Activated CD8-positive, alpha-beta T cell treated with anti-CD3 and anti-CD28 coated beads for 36 hours (primary cell): ENCODE results near the gene MICAL2. TPM values are rescaled to one million over a fixed set of nuclear protein-coding genes. Genes with fewer than 3 reads are reported as not detected.
A peak's percentile ranks its signal among the peaks of the same experiment; 100 is the strongest.

Experiments used
- ATAC-seq: fragments of 200-7000 bp; cut with Tn5 transposase; one replicate; pipeline ENCODE4 v1.10.0; 2021; ENCODE audit warnings: mild to moderate bottlenecking, moderate library complexity
- CTCF ChIA-PET: fragments of 350-600 bp; sonication (Branson Sonifier 250); formaldehyde crosslinking; loops from one replicate; lab custom pipeline; 2021; ENCODE audit warnings: antibody characterized with exemption; lab: Charles Lee
- POLR2A ChIA-PET: fragments of 350-600 bp; sonication (Branson Sonifier 250); formaldehyde crosslinking; loops from one replicate; lab custom pipeline; 2021; ENCODE audit warnings: antibody characterized with exemption; lab: Charles Lee
- DNase-seq: peaks from one replicate; pipeline ENCODE4 v3.0.0-alpha.2; 2020
- H3K27ac Mint-ChIP-seq: one replicate; pipeline ENCODE4 v1.8.0; 2021; ENCODE audit warnings: mild to moderate bottlenecking, mixed read lengths
- H3K27me3 Mint-ChIP-seq: one replicate; pipeline ENCODE4 v1.8.0; 2021; ENCODE audit warnings: mixed read lengths
- H3K36me3 Mint-ChIP-seq: one replicate; pipeline ENCODE4 v1.8.0; 2021; ENCODE audit warnings: low read depth, mixed read lengths
- H3K4me1 Mint-ChIP-seq: one replicate; pipeline ENCODE4 v1.8.0; 2021; ENCODE audit warnings: low read depth, mixed read lengths
- H3K4me3 Mint-ChIP-seq: one replicate; pipeline ENCODE4 v1.8.0; 2021; ENCODE audit warnings: mild to moderate bottlenecking, moderate library complexity, mixed read lengths
- H3K9me3 Mint-ChIP-seq: one replicate; pipeline ENCODE4 v1.8.0; 2021; ENCODE audit warnings: mixed read lengths
- intact Hi-C: fragments of 100-400 bp; cut with micrococcal nuclease; formaldehyde crosslinking; loops from one replicate; pipeline ENCODE4 v1.10.0; 2022
- total RNA-seq, 2 experiments: library from RNA; stranded (reverse); gene quantifications; one replicate each; pipeline ENCODE4 v1.2.3, GENCODE V29; 2021
- TF ChIP-seq, protein P1 (sequence below): fragments of 200-600 bp; IDR thresholded peaks from one replicate; pipeline ENCODE4 v1.8.0; 2022; ENCODE audit warnings: antibody characterized with exemption, mild to moderate bottlenecking

Gene MICAL2
- total RNA-seq, 2 experiments from 2014 or later: 99.8 to 105 TPM

DNA sequence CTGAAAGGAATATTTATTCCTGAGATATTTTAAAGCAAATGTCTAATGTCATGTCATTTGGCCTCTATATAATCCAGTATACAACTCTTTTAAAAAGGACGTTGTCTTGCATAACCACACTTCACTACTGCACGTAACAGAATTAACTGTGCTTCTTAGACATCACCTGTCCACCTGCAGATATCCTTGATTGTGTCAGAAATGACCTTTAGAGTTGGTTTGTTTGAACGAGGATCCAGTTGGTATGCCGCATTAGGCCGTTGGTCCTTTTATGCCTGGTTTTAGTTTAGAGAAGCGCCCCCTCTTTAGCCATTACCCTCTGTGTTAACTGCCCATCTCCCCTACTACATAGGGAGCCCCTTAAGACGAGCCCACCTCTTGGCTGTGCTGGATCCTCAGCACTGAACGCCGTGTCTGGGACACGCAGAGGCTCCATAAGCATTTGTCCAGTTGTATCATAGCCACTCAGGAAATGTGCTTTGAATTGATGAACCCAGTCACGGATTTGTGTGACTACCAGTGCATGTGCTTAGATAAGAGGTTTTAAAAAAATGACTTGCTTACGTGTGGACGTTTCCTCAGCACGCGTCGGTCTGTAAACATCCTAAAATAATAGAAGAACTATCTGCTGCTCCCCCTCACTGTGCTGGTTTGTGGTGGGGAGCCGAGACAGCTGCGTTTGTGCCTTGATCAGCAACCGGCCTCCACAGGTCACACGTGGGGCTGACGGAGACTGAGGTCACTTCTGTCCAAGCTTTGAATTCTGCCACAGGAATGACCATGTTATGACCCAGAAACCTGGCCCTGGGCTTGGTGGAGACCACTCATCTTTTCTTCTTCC is 4.0 kb downstream of the MICAL2 start:
- ATAC-seq (no peak), DNase-seq (no peak)
- Mint-ChIP-seq H3K9me3 (no peaks in the 10 kb centered on the region), H3K27me3 (no peaks in the 10 kb centered on the region), H3K27ac (no peak overlapping the region), H3K4me3 (no peak overlapping the region), H3K36me3 (peaks cover 1% of the 10 kb centered on the region), H3K4me1 (peaks cover 37% of the 10 kb centered on the region)
- intact Hi-C loops: no loop called here
- TF ChIP-seq, protein P1, sequence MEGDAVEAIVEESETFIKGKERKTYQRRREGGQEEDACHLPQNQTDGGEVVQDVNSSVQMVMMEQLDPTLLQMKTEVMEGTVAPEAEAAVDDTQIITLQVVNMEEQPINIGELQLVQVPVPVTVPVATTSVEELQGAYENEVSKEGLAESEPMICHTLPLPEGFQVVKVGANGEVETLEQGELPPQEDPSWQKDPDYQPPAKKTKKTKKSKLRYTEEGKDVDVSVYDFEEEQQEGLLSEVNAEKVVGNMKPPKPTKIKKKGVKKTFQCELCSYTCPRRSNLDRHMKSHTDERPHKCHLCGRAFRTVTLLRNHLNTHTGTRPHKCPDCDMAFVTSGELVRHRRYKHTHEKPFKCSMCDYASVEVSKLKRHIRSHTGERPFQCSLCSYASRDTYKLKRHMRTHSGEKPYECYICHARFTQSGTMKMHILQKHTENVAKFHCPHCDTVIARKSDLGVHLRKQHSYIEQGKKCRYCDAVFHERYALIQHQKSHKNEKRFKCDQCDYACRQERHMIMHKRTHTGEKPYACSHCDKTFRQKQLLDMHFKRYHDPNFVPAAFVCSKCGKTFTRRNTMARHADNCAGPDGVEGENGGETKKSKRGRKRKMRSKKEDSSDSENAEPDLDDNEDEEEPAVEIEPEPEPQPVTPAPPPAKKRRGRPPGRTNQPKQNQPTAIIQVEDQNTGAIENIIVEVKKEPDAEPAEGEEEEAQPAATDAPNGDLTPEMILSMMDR: no peak
- CTCF ChIA-PET: interaction anchor here (1.3 kb wide), 1 partner anchor 121 kb away, joined by 3 read pairs; no protein-coding TSS in a partner anchor
- POLR2A ChIA-PET: no interaction called here

DNA sequence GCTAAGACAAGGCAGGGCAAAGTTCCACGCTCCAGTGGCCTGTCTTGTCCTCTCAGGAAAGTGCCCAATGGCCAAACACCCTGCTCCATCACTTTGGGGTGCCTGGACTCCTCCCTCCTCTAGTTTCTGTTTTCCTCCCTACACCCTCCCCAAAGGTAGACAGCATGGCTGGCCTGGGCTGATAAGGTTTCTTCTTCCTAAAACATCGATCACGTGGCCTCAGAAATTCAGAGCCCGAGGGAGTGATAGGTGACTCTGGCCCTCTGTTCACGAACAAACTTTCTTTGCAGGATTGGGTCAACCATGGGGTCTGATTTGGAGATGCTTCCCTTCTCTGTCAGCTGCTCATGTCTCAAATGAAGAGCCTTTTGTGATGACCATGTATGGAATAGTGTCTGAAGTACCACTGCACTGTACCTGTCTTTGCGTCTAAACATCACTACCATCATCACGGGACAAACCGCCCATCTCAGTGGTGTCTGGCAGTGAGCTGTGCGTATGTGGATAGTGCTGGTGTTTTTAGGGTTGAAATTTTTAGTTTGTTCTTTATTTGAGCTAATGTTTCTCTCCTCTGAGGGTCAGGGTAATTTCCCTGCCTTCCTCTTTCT is 6.1 kb downstream of the MICAL2 start:
- intact Hi-C loops: no loop called here
- ATAC-seq: no peak
- no peak for DNase-seq
- no peak overlapping the region for H3K27ac Mint-ChIP-seq
- POLR2A ChIA-PET: interaction anchor here (0.8 to 1.2 kb wide), 2 partner anchors 20 to 34 kb away, joined by 3 read pairs; no protein-coding TSS in a partner anchor
- H3K4me1 Mint-ChIP-seq: peaks cover 33% of the 10 kb centered on the region
- H3K36me3 Mint-ChIP-seq: peaks cover 1% of the 10 kb centered on the region
- no peaks in the 10 kb centered on the region for H3K9me3 Mint-ChIP-seq
- TF ChIP-seq, protein P1: no peak
- H3K4me3 Mint-ChIP-seq: no peak overlapping the region
- CTCF ChIA-PET: interaction anchor here (1.1 kb wide), 1 partner anchor 119 kb away, joined by 3 read pairs; no protein-coding TSS in a partner anchor
- H3K27me3 Mint-ChIP-seq: no peaks in the 10 kb centered on the region

DNA sequence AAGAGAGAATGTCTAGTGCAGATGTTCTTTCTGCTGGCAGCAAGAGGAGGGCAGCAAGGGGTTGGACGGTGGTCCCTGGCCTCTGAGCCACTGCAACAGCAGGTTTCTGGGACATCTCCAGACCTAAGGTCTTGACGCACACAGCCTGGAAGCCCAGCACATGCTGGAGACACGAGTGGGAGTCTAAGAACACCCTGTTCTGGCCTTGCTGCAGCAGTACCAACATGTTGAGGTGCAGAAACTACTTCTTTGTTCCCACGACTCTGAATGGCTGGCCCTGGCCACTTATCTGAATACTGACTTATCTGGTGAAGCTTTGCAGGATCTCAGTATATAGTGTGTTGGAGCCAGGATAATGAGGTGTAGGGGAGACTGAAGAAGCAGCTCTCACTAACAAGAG is 6.8 kb downstream of the MICAL2 start:
- H3K27ac Mint-ChIP-seq: no peak overlapping the region

DNA sequence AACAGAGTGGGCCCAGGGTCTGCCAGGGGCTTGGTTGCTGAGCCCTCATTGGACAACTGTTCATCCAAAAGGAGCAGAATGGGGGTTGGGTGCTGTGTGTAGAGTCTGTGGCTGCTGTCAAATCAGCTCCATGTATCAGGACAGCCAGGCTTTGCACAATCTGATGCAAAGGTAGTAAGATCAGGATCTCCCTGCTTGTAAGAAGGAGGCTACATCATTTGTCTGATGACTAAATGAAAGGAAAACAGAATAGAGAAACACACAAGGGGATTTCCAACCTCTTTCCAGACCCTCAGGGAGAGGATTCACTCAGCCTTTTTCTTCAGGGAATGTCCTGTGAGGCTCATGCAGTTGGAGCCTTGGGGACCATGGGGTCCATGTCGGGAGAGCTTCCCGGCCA is 7.2 kb downstream of the MICAL2 start:
- DNase-seq (no peak), ATAC-seq (peak; percentile 41)
- Mint-ChIP-seq H3K4me1 (peaks cover 27% of the 10 kb centered on the region), H3K4me3 (no peak overlapping the region), H3K27me3 (no peaks in the 10 kb centered on the region), H3K36me3 (peaks cover 1% of the 10 kb centered on the region), H3K9me3 (no peaks in the 10 kb centered on the region), H3K27ac (peak overlapping the region; percentile 8)
- CTCF ChIA-PET: interaction anchor here (1.1 to 1.5 kb wide), 2 partner anchors 26 to 118 kb away, joined by 3 read pairs; no protein-coding TSS in a partner anchor
- TF ChIP-seq, protein P1: no peak
- intact Hi-C loops: no loop called here
- POLR2A ChIA-PET: interaction anchor here (0.8 to 1.2 kb wide), 2 partner anchors 19 to 33 kb away, joined by 3 read pairs; no protein-coding TSS in a partner anchor

More for the DNA sequence above, 6.8 kb downstream of the MICAL2 start:
- intact Hi-C loops: no loop called here
- ChIA-PET POLR2A (interaction anchor here (0.8 to 1.2 kb wide), 2 partner anchors 19 to 33 kb away, joined by 3 read pairs; no protein-coding TSS in a partner anchor), CTCF (interaction anchor here (1.1 to 1.5 kb wide), 2 partner anchors 26 to 119 kb away, joined by 3 read pairs; no protein-coding TSS in a partner anchor)
- Mint-ChIP-seq H3K36me3 (peaks cover 1% of the 10 kb centered on the region), H3K9me3 (no peaks in the 10 kb centered on the region), H3K27me3 (no peaks in the 10 kb centered on the region), H3K4me3 (no peak overlapping the region), H3K4me1 (peaks cover 30% of the 10 kb centered on the region)
- DNase-seq (no peak), ATAC-seq (no peak)
- TF ChIP-seq, protein P1: no peak
